RWPE2 (cell line): ENCODE data around the gene MSH4.
"Not testable (repeated sequence)": the region's sequence is repeated elsewhere in the genome, so short reads cannot be mapped to it uniquely, and the experiment has no call there.

Experiments used
- ATAC-seq: fragments of 200-7000 bp; cut with Tn5 transposase; 3 replicates; pipeline ENCODE4 v1.9.1; 2021; ENCODE audit warnings: low read depth
- DNase-seq: peaks from one replicate; pipeline ENCODE4 v3.0.0-alpha.2; 2020; ENCODE audit warnings: low spot score
- H3K27ac ChIP-seq: fragments of 450-650 bp; 2 replicates; pipeline ENCODE4 v1.5.1; 2017; ENCODE audit warnings: mild to moderate bottlenecking; ENCODE audit not compliant: poor library complexity, severe bottlenecking
- H3K27me3 ChIP-seq: fragments of 250-450 bp; sonication (Bioruptor Pico); 2 replicates; pipeline ENCODE4 v1.5.1; 2021; ENCODE audit warnings: mild to moderate bottlenecking, moderate library complexity; ENCODE audit not compliant: insufficient read depth, poor library complexity, severe bottlenecking
- H3K36me3 ChIP-seq: fragments of 250-450 bp; sonication (Bioruptor Pico); 2 replicates; pipeline ENCODE4 v1.5.1; 2020; ENCODE audit warnings: low read depth, mild to moderate bottlenecking, moderate library complexity
- H3K4me1 ChIP-seq: fragments of 250-450 bp; sonication (Bioruptor Pico); 2 replicates; pipeline ENCODE4 v1.5.1; 2021; ENCODE audit warnings: mild to moderate bottlenecking, moderate library complexity; ENCODE audit not compliant: insufficient read depth, poor library complexity, severe bottlenecking
- H3K4me3 ChIP-seq: fragments of 250-450 bp; sonication (Bioruptor Pico); 2 replicates; pipeline ENCODE4 v1.5.1; 2021; ENCODE audit warnings: mild to moderate bottlenecking, moderate library complexity; ENCODE audit not compliant: severe bottlenecking
- H3K9me3 ChIP-seq: fragments of 250-450 bp; sonication (Bioruptor Pico); 2 replicates; pipeline ENCODE4 v1.5.1; 2021; ENCODE audit warnings: mild to moderate bottlenecking, moderate library complexity; ENCODE audit not compliant: severe bottlenecking
- CTCF ChIP-seq: fragments of 450-650 bp; IDR thresholded peaks from one replicate; pipeline ENCODE4 v1.5.1; 2017; ENCODE audit warnings: mild to moderate bottlenecking, moderate library complexity; ENCODE audit not compliant: poor library complexity, severe bottlenecking

MSH4 gene

GRCh38 chr1:75922698-75923097, 126.0 kb downstream of the MSH4 start:
- H3K27ac ChIP-seq = no peak overlapping the region
- H3K36me3 ChIP-seq = no peaks in the 10 kb centered on the region
- H3K9me3 ChIP-seq = no peaks in the 10 kb centered on the region
- ATAC-seq (no peak), DNase-seq (no peak)
- no peak for TF ChIP-seq CTCF
- H3K4me1 ChIP-seq = no peaks in the 10 kb centered on the region
- H3K27me3 ChIP-seq = peaks cover 4% of the 10 kb centered on the region
- H3K4me3 ChIP-seq = no peak overlapping the region

DNA sequence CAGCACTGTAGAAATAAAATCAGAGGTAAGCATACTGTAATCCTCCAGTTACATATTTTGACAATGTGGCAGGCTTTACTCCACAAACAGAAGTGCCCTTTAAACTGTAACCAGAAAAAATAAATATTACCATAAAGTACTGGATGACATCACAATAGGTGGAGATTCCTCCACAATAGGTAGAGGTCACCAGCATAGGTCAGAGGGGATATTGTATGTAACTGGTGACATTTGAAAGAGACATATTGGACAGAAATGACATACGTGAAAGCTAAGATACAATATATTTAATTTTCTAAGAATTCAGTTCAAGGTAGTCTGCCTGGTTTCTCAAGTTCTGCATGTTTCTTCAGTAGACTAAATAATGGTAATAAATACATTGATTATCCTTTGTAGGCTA, 135.6 kb downstream of the MSH4 start, which contains the start of gene ASB17:
ASB17 (minus strand) TSS at position 101 of the 400 bp plus-strand sequence. CDS start 113 bp downstream, outside the sequence.
- H3K9me3 ChIP-seq = no peaks in the 10 kb centered on the region
- H3K27me3 ChIP-seq = no peaks in the 10 kb centered on the region
- H3K4me3 ChIP-seq = no peak within 1 kb of the TSS
- no peak within 1 kb of the TSS for H3K27ac ChIP-seq
- DNase-seq = no peak
- no peaks in the 10 kb centered on the region for H3K36me3 ChIP-seq
- no peak for TF ChIP-seq CTCF
- ATAC-seq = no peak
- peaks cover 6% of the 10 kb centered on the region for H3K4me1 ChIP-seq

- no peaks in the 10 kb centered on the region for H3K36me3 ChIP-seq
- DNase-seq (no peak), ATAC-seq (peak; percentile 35; the same call in 1 of the 3 replicates)
- no peaks in the 10 kb centered on the region for H3K9me3 ChIP-seq
- no peaks in the 10 kb centered on the region for H3K27me3 ChIP-seq
- H3K4me1 ChIP-seq = peaks cover 7% of the 10 kb centered on the region
- TF ChIP-seq CTCF = no peak
- H3K27ac ChIP-seq = no peak overlapping the region
- H3K4me3 ChIP-seq = no peak overlapping the region
Measured at GRCh38 chr1:75937034-75937433, 140.4 kb downstream of the MSH4 start.

DNA sequence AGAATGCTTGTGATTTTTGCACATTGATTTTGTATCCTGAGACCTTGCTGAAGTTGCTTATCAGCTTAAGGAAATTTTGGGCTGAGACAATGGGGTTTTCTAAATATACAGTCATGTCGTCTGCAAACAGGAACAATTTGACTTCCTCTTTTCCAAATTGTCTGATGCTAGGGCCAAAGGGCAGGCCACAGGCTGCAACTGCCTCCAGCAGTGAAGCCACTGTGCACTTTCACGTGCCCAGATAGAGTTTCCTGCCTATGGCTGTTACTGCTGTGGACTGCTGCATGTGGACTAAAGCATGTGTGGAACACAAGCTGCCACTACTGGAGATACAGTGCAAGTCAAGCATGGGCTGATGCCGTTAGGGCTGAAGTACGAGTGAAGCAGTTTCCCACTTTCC, 146.4 kb downstream of the MSH4 start:
- H3K9me3 ChIP-seq, H3K27ac ChIP-seq, H3K36me3 ChIP-seq, H3K27me3 ChIP-seq, H3K4me1 ChIP-seq, H3K4me3 ChIP-seq, ATAC-seq, DNase-seq: not testable (repeated sequence)

GRCh38 chr1:75950176-75950575, 153.5 kb downstream of the MSH4 start:
- H3K27ac ChIP-seq = no peak overlapping the region
- H3K36me3 ChIP-seq = no peaks in the 10 kb centered on the region
- no peak overlapping the region for H3K4me3 ChIP-seq
- ATAC-seq (no peak), DNase-seq (no peak)
- no peaks in the 10 kb centered on the region for H3K27me3 ChIP-seq
- TF ChIP-seq CTCF = no peak
- no peaks in the 10 kb centered on the region for H3K9me3 ChIP-seq
- no peaks in the 10 kb centered on the region for H3K4me1 ChIP-seq
